Epithelial cell of esophagus (primary cell): ENCODE results near the gene CYSLTR1.

Experiments used
- DNase-seq: peaks from one replicate; pipeline ENCODE4 v3.0.0; 2010; ENCODE audit warnings: low read depth
- H3K4me3 ChIP-seq: 2 replicates; pipeline ENCODE4 v1.5.1; 2011; ENCODE audit warnings: mild to moderate bottlenecking, low read length, control low read depth
- TF ChIP-seq, protein P1 (sequence below): IDR thresholded peaks from 2 replicates; pipeline ENCODE4 v1.5.1; 2011; ENCODE audit warnings: low read depth, mild to moderate bottlenecking, low read length, control low read depth, inconsistent platforms; ENCODE audit not compliant: insufficient read depth; ENCODE audit errors: missing control alignments

CYSLTR1 gene, protein sequence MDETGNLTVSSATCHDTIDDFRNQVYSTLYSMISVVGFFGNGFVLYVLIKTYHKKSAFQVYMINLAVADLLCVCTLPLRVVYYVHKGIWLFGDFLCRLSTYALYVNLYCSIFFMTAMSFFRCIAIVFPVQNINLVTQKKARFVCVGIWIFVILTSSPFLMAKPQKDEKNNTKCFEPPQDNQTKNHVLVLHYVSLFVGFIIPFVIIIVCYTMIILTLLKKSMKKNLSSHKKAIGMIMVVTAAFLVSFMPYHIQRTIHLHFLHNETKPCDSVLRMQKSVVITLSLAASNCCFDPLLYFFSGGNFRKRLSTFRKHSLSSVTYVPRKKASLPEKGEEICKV

DNA sequence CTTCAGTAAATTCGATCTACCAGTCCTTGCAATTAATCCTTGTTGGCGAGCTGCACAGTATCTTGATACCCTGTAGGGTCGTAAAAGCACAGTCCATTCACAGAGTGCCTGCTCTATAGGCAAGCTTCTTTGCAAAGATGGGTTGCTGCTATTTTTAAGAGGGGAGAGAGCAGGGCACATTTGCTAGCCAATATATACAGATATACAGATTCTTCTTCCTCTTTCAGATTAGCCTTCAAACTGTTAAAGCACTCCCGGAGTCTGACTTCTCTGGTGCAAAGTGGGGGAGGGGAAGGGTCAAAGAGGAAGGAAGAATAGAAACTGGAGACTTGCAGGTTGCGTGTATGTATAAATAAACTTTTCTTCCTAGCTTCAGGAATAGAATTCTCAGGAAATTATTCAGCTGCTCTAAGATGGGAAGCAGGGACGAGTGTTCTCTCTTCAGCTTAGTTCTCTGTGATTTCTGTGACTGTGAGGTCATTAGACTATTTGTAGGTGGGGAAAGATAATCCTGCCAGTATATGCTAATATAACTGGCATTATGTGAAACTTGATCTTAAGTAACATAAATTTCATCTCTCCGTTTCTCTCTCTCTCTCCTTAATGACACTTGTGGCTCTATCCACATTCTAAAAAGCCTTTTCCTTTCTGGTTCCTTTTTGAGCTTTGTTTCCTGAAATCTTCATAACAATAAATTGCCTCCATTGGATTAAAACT is at the start of gene CYSLTR1:
Gene CYSLTR1, minus strand, starts transcription at position 242 of the 717 bp plus-strand sequence. CDS start 53,865 bp downstream, outside the sequence.
- TF ChIP-seq, protein P1, sequence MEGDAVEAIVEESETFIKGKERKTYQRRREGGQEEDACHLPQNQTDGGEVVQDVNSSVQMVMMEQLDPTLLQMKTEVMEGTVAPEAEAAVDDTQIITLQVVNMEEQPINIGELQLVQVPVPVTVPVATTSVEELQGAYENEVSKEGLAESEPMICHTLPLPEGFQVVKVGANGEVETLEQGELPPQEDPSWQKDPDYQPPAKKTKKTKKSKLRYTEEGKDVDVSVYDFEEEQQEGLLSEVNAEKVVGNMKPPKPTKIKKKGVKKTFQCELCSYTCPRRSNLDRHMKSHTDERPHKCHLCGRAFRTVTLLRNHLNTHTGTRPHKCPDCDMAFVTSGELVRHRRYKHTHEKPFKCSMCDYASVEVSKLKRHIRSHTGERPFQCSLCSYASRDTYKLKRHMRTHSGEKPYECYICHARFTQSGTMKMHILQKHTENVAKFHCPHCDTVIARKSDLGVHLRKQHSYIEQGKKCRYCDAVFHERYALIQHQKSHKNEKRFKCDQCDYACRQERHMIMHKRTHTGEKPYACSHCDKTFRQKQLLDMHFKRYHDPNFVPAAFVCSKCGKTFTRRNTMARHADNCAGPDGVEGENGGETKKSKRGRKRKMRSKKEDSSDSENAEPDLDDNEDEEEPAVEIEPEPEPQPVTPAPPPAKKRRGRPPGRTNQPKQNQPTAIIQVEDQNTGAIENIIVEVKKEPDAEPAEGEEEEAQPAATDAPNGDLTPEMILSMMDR: no peak
- no peak within 1 kb of the TSS for H3K4me3 ChIP-seq
- no peak for DNase-seq

DNA sequence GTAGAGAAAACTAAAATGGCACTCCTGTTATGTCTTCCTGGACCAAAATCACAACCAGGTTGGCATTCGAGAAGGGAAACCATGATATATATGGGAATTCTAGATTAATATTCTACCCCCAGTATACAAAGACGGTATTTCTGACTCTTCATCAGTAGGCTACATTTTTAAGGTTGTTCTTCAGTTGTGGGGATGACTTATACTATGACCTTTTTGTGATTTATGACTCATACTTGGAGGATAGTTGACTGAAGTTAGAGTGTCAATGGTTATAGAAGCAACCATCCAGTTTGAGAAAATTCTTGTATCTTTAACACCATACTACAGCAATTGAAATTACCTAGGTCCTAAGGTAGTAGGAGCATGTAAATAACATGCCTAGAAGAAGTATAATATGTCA is 49.8 kb upstream of the CYSLTR1 start:
- no peak overlapping the region for H3K4me3 ChIP-seq
- TF ChIP-seq, protein P1: no peak
- no peak for DNase-seq

DNA sequence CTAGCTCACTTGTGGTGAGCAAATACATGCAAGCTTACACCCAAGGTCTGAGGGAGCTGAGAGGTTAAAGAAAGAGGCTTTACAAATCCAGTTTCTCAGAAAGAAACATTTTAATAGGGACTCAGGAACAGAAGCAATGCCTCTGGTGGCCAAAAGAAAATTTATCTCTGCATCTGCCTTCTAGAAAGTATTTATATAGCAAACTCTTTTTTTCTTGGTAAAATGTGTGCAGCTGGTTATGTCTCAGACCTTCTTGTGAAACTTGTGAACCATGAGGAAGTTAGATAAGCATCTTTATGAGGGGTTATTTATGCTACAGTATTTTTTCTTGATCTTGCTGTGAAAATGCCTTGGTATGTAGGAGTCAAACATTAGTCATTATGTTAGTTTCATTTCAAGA is 48.5 kb upstream of the CYSLTR1 start:
- DNase-seq: peak; percentile 6
- TF ChIP-seq, protein P1: no peak
- H3K4me3 ChIP-seq: no peak overlapping the region

DNA sequence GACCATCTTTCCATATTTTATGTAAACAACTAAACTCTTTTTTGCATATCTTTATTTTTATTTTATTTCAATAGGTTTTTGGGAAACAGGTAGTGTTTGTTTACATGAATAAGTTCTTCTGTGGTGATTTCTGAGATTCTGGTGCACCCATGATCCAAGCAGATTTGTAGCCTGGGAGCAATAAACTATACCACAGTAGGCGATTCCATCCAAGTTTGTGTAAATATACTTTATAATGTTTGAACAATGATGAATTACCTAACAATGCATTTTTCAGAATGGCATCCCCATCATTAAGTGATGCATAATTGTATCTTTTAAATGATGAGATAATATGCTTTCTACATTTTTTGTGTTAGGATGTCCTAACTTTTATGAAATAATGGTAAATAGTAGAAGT is 39.2 kb upstream of the CYSLTR1 start:
- TF ChIP-seq, protein P1: no peak
- no peak overlapping the region for H3K4me3 ChIP-seq
- DNase-seq: no peak

DNA sequence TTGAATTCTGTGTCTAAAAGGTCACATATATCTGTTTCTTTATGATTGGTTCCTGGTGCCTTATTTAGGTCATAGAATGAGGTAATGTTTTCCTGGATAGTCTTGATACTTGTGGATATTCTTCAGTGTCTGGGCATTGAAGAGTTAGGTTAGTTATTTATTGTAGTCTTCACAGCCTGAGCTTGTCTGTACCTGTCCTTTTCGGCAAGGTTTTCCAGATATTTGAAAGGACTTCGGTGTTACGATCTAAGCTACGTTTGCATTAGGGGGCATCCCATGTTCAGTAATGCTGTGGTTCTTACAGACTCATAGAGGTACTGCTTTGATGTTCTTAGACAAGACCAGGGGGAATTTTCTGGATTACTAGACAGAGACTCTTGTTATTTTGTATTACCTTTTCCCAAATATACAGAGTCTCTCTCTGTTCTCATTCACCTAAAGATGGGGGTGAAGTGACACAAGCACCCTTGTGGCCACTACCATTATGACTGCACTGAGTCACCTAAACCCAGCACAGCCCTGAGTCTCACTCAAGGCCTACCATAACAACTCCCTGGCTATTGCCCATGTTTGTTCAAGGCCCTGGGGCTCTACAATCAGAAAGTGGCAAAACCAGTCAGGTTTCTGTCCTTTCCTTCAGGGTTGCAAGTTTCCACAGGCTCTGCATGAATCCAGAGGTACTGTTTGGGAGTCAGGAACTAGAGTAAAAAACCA is 30.1 kb upstream of the CYSLTR1 start:
- peak; percentile 88 for DNase-seq
- no peak overlapping the region for H3K4me3 ChIP-seq
- TF ChIP-seq, protein P1: peak; percentile 44

DNA sequence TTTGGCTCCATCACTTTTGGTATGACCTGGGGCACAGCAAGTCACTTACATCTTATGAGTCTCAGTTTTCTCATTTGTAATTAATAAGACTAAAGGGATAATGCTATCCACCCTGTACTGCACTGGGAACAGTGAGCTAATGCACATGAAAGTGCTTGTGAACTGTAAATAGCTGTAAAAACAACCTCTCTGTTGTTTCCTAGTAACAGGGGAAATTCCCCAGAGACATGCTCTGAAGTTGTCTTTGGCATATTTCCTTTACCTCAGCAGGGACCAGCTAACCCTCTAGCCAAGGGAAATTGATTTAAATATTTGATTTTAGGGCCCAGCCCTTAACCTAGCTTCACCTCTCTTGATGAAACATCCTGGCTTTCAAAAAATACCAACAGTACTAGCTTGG is 6.1 kb upstream of the CYSLTR1 start:
- no peak for DNase-seq
- TF ChIP-seq, protein P1: no peak

More for the DNA sequence above, 6.1 kb upstream of the CYSLTR1 start:
- H3K4me3 ChIP-seq: no peak overlapping the region
